Ramos (cell line): ENCODE measurements around the gene SAA2.
"Not testable (repeated sequence)": the region's sequence is repeated elsewhere in the genome, so short reads cannot be mapped to it uniquely, and the experiment has no call there.

Experiments
- in situ Hi-C: fragments of 300-500 bp; cut with MboI; formaldehyde crosslinking; loops from one replicate; pipeline ENCODE4 v1.14.3; 2022; ENCODE audit warnings: low sequenced_read_pairs; ENCODE audit not compliant: unreplicated experiment

Gene SAA2

GRCh38 chr11:18248561-18248960, at the start of gene SAA2:
Gene SAA2 (minus strand): TSS chr11:18248668. CDS start chr11:18248011, 657 bp downstream.
- in situ Hi-C loops = loop anchor here (10.0 kb wide), 1 partner anchor 486 kb away; no protein-coding TSS in a partner anchor

DNA sequence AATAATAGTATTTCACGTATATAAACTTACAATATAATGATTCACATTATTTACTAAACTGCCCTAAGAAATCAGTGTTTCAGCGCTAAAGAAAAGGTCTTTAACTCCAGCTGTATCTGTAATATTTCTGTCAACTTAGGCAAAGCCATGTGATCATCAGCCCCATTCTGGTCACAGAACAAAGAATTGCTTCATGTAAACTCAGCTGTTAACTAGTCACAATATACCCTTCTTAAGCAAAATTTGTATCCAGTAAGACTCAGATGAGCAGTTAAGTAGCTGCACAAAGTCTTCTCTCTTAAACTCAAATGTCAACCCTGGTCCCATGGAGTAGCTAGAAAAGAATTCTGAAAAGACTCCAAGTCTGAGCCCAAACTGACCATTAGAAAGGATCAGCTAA, 46.8 kb upstream of the SAA2 start:
- in situ Hi-C loops = no loop called here

DNA sequence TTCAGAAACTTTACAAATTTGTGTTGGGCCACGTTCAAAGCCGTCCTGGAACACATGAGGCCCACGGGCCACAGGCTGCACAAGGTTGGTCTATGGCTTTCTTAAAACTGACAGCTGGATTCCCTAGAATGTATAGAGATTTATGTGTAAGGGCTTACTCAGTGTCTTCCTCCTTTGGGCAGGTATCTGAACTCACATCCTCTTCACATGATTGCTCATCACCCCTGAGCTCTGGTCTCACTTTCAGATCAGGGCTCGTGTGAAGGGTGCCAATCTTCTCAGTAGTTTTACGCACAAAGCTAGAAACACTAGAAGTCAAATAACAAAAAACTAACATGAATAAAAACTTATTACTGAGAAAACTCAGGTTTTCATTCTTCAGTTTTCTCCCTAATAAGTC, 46.4 kb upstream of the SAA2 start:
- in situ Hi-C loops = no loop called here

DNA sequence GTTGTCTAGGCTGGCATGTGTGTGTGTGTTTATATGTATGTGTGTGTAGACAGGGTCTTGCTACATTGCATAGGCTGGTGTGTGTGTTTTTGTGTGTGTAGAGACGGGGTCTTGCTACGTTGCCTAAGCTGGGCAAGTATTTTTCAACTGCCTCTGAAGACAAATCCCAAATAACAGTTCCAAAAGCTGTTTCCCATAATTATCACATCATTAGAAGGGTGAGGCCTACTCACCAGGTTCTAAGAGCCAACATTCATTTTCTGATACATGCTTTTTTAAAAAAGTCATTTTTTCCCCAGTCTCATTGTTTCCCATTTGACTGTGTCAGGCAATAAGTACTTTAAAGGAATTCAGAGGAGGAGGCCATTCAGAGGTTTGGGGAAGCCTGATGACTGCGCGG, 40.4 kb upstream of the SAA2 start:
- in situ Hi-C loops = no loop called here

DNA sequence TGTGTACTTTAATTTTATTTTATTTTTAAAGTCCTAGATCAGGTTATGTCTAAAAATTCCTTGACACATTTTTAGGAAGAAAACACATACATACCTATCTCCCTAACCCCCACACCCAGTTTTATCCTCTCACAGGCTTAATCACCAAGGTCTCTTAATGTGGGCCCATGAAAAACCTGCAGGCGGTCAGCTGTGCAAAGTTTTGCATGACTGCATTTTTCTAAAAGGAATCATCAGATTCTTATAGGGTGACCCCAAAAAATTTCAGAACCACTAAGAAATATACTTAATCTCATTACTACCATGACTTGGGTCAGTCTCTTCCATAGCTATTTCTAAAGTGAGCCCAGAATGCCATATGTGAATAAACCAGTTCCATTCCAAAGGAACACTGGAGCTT, 37.4 kb upstream of the SAA2 start:
- in situ Hi-C loops = no loop called here

DNA sequence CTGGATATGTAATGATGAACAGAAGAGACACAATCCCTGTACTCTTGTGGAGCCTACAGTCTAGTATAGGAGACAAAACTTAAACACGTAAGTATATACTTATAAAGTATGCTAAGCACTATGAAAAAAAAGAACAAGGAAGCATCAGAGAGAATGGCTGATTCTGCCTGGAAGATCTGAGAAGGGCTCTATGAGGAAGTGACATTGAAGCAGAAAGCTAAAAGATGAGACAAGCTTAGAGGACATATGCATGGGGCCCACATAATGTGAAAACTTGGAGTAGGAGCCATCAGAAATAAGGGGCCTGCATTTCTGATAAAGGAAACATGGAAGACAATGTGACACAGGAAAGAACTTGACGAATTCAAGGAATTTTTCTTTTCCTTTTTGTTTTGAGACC, 34.2 kb upstream of the SAA2 start:
- in situ Hi-C loops = no loop called here

DNA sequence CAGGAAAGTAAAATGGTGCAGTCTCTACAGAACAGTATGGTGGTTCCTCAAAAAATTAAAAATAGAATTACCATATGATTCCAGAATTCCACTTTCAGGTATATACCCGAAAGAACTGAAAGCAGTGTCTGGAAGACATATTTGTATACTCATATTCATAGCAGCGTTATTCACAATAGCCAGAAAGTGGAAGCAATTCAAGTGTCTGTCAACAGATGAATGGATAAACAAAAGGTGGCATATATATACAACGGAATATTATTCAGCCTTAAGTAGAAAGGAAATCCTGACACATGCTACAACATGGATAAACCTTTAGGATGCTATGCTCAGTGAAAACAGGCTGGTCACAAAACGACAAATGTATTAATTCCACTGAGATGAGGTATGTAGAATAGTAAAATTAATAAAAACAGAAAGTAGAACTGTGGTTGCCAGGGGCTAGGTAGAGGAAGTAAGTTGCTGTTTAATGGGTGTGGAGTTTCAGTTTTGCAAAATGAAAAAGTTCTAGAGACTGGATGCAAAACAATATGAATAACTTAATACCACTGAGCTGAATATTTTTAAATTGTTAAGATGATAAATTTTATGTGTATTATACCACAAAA, 32.1 kb upstream of the SAA2 start:
- in situ Hi-C loops = no loop called here

GRCh38 chr11:18277565-18278271, 29.2 kb upstream of the SAA2 start:
- in situ Hi-C loops = no loop called here

DNA sequence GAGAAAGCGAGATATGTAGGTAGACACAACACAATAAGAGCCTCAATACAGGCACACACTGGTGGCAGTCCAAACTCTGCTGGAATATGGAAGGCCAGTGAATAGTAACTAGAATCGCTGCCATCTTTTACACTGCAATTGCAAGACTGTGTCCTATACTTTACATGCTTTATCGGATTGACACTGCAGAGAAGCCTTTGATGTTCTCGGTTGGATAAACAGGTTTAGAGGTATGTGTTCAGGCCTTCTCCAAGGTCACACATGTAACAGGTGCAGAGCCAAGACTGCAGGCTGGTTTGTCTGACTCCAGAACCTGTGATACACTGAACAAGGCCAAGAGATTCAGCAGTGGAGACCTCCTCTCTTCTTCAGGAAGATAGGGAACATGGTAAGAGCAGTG, 22.7 kb upstream of the SAA2 start:
- in situ Hi-C loops = no loop called here

GRCh38 chr11:18270102-18270501, 21.6 kb upstream of the SAA2 start:
- in situ Hi-C loops = no loop called here

- in situ Hi-C loops = not testable (repeated sequence)
Observed at GRCh38 chr11:18269252-18269651, 20.8 kb upstream of the SAA2 start.

GRCh38 chr11:18267335-18268133, 19.1 kb upstream of the SAA2 start:
- in situ Hi-C loops = not testable (repeated sequence)

- in situ Hi-C loops = no loop called here
Observed at GRCh38 chr11:18265949-18266348, 17.5 kb upstream of the SAA2 start, which contains the start of gene SAA1. Gene SAA1 (plus strand): TSS chr11:18266264. CDS start chr11:18266888, 624 bp downstream.

DNA sequence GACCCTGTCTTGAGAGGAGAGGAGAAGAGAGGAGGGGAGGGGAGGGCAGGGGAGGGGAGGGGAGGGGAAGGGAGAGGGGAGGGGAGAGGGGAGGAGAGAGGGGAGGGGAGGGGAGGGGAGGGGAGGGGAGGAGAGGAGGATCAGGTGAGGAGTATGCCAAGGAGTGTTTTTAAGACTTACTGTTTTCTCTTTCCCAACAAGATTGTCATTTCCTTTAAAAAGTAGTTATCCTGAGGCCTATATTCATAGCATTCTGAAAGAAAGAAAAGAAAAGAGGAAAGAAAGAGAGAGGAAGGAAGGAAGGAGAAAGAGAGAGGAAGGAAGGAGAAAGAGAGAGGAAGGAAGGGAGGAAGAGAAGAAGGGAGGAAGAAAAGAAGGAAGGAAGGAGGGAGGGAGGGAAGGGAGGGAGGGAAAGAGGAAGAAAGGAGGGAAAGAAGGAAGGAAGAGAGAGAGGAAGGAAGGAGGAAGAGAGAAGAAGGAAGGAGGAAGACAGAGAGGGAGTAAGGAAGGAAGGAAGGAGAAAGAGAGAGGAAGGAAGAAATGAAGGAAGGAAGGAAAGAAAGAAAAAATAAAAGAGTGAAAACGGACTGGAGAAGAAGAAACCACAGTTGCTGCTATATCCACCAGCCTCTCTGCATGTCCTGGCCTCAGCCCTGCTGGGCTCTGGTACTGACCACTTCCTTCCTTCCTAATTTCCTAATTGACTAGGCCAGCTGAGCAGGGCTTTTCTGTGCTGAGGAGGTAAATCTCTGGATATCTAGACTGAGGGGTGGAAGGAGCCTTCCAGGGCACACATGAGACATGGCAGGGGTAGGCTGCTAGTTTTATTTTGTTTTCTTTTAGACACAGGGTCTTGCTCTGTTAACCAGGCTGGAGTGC, 16.4 kb upstream of the SAA2 start:
- in situ Hi-C loops = no loop called here

- in situ Hi-C loops = no loop called here
Observed at GRCh38 chr11:18264035-18264434, 15.6 kb upstream of the SAA2 start.

DNA sequence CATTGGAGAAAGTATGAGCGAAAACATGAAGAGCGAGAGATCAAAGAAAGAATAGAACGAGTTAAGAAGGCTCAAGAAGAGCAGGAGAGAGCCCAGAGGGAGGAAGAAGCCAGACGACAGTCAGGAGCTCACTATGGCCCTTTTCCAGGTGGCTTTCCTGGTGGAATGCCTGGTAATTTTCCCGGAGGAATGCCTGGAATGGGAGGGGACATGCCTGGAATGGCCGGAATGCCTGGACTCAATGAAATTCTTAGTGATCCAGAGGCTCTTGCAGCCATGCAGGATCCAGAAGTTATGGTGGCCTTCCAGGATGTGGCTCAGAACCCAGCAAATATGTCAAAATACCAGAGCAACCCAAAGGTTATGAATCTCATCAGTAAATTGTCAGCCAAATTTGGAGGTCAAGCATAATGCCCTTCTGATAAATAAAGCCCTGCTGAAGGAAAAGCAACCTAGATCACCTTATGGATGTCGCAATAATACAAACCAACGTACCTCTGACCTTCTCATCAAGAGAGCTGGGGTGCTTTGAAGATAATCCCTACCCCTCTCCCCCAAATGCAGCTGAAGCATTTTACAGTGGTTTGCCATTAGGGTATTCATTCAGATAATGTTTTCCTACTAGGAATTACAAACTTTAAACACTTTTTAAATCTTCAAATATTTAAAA, 14.3 kb upstream of the SAA2 start:
- in situ Hi-C loops = not testable (repeated sequence)

GRCh38 chr11:18261721-18262120, 13.3 kb upstream of the SAA2 start:
- in situ Hi-C loops = no loop called here

GRCh38 chr11:18259259-18259658, 10.8 kb upstream of the SAA2 start:
- in situ Hi-C loops = no loop called here

DNA sequence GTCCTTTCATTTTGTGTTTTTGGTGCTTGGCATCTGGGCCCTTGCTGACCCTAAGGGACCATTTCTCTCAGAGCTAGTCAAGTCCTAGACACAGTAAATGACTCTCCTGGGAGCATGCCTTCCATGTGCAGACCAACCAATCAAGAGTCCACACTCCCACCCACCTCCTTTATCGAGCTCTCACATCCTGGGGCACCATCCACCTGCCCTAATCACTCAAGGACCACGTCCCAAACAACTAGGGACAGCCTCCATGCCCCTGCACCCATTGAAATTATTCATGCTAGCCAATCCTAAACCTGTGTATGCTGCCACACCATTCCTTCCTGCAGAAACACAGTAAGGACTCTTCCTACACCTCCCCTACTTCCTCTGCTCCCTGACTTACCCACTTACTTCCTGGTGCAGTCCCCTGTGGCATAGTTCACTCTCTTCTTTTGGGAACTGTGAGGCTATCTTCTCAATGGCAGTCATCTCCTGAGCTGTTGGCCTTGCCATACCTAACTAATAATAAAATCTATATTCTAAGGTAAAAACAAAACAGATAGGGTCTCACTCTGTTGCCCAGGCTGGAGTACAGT, 6.4 kb upstream of the SAA2 start:
- in situ Hi-C loops = no loop called here
